GM18498 (cell line): ENCODE results near the gene EBLN2.
"Not testable (repeated sequence)": the region's sequence is repeated elsewhere in the genome, so short reads cannot be mapped to it uniquely, and the experiment has no call there.

Experiments used
- ATAC-seq: cut with Tn5 transposase; IDR thresholded peaks from one replicate; pipeline ENCODE4 v1.9.1; 2021; ENCODE audit warnings: mild to moderate bottlenecking, moderate library complexity; ENCODE audit not compliant: unreplicated experiment

The EBLN2 gene

DNA sequence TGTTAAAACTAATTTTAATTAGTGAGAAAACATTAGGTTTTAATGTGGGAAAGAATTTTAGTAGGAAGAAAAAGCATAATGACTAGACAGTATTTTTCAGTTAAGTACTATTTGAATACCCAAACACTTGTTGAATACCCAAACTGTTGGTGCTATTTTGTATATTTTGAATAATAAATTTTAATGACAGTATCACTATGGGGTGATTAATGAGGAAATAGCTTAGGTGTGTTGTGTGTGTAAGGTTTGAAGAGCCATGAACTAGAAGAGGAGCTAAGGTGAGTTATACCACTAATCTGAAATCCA lies 4.7 kb upstream of the EBLN2 start:
- no peak for ATAC-seq

GRCh38 chr3:73060302-73060723 lies 1.1 kb upstream of the EBLN2 start:
- ATAC-seq: no peak

- ATAC-seq: not testable (repeated sequence)
Measured at GRCh38 chr3:73066243-73066642, 4.8 kb downstream of the EBLN2 start.

DNA sequence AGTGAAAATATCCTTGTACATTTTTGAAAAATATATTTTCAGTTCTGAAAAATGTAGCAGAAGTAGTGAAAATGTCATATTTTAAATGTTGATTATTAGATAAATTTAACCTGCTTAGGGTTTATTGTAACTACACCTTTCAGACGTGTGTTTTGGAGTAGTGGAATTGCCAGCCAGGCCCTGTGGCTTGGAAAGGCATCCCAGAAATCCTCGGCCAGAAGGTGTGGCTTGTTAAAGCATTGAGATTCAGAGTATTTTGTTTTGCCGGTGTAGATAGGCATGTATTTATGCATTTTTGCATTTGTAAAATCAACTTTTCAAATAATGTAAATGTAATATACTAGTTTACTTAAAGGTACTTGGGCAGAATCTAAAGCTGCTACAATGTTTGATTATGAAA lies 7.0 kb downstream of the EBLN2 start:
- no peak for ATAC-seq

GRCh38 chr3:73069187-73069586 lies 7.7 kb downstream of the EBLN2 start:
- ATAC-seq: no peak

DNA sequence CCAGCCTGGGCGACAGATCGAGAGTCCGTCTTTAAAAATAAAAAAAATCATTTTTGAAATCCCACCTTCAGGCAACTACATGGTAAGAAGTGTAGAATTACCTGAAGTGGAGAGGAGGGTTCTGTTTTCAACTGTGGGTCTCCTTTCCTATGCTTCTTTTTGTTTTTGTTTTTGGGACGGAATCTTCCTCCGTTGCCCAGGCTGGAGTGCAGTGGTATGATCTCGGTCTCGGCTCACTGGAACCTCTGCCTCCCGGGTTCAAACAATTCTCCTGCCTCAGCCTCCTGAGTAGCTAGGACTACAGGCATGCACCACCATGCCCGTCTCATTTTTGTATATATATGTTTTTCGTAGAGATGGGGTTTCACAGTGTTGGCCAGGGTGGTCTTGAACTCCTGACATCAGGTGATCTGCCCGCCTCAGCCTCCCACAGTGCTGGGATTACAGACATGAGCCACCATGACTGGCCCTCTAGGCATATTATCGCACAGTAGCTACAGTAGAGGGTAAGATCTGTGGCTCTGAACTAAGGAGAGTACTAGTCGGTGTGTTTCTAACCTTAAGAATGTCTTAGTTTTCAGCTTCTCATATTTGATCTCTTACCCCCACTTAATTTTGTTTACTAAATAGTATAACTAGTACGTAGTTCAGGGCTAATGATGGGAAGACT lies 8.5 kb downstream of the EBLN2 start:
- ATAC-seq: no peak

DNA sequence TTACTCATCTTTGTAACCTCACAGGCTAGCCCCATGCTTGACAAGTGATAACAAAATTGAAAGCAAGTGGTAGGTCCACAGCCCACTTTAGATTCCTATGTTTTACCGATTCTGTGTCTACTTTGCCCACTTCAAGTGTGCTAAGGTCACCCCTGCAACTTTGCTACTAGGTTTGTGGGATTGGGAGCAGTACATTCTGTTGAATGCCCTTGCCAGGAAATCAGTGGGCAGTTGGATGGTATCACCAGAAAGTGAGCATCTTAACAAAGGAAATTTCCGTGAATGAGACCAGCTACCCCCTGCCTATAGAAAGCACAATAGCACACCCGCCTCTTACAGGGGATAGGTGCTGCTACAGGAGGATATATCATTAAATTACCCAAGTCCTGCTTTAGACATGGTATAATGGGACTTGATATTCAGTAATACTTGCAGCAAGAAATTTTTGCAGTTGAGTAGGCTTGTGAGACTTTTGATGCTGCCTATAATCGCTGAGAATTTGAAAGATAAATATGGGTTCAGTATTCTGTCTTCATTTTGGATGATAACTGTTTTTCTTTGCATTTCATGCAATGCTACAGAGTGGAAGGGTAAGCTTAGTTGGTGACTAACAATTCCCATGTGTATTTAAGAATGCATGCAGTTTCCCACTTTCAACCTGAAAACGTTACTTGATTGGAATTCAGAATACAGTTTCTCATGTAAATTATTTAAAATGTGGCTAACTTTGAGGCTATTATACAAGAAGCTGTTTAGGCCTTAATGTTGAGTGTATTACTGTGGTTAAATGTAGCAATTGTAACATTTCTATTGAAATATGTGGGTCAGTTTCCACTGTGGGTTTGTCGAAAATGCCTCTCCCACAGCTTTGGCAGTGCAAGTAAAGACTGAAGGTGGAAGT lies 9.5 kb downstream of the EBLN2 start:
- no peak for ATAC-seq

GRCh38 chr3:73071952-73072351 lies 10.5 kb downstream of the EBLN2 start:
- no peak for ATAC-seq

GRCh38 chr3:73072634-73073033 lies 11.2 kb downstream of the EBLN2 start:
- ATAC-seq: no peak

- ATAC-seq: no peak
Measured at GRCh38 chr3:73073091-73073707, 11.7 kb downstream of the EBLN2 start.

DNA sequence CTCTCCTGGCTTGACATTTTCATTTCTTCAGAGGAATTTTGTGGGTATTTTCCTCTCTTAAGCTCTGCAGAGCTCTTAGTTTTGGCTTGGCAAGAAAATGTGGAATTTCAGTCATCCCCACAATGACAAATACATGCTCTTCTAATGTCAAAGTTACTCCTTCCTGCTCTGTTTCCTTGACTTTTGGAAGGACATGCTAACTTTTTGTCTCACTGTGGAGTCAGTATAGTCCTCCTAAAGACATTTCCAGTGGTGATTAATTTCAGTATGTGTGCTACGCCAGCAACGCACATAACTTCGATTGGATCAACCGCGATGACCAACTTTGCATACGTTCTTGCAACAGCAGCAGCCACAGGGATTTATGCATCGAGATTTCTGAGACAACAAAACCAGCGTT lies 13.3 kb downstream of the EBLN2 start:
- ATAC-seq: no peak

- no peak for ATAC-seq
Measured at GRCh38 chr3:73080216-73080966, 18.9 kb downstream of the EBLN2 start.

DNA sequence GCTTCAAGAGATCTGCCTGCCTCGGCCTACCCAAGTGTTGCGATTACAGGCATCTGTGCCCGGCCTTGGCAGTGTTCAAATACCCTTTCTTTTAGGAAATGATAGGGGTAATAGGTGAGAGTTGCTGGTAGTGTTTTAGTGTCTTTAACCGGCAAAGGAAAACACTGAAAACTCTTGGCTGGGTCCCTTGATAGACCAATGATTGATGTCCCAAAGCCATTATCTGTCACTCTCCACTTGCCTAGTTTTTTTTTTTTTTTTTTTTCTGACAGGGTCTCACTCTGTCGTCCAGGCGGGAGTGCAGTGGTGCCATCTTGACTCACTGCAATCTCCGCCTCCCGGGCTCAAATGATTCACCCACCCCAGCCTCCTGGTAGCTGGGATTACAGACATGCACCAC lies 19.7 kb downstream of the EBLN2 start:
- ATAC-seq: no peak

DNA sequence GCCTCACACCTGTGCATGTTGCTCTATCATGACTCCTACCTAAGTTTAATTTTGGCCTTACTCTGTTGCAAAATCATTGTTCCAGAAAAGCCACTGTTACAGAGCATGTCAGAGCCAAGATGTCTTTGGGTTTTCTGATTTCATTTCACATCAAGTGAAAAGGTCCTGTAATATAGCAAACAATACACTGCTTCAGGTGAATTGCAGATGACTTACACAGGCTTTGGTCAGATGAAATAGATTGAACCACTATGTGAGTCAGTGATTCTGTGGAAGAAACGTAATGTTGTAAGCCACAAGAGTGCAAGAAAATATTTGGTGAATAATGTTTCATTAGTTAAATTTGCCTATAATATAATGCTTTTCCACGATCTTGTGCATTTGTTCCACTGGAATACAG lies 22.7 kb downstream of the EBLN2 start:
- no peak for ATAC-seq

- no peak for ATAC-seq
Measured at GRCh38 chr3:73086071-73086494, 24.6 kb downstream of the EBLN2 start.

GRCh38 chr3:73094129-73094528 lies 32.7 kb downstream of the EBLN2 start:
- peak; percentile 59 for ATAC-seq

GRCh38 chr3:73094951-73095350 lies 33.5 kb downstream of the EBLN2 start:
- no peak for ATAC-seq

- ATAC-seq: no peak
Measured at GRCh38 chr3:73096169-73096568, 34.7 kb downstream of the EBLN2 start.

- no peak for ATAC-seq
Measured at GRCh38 chr3:73098026-73098425, 36.6 kb downstream of the EBLN2 start.

DNA sequence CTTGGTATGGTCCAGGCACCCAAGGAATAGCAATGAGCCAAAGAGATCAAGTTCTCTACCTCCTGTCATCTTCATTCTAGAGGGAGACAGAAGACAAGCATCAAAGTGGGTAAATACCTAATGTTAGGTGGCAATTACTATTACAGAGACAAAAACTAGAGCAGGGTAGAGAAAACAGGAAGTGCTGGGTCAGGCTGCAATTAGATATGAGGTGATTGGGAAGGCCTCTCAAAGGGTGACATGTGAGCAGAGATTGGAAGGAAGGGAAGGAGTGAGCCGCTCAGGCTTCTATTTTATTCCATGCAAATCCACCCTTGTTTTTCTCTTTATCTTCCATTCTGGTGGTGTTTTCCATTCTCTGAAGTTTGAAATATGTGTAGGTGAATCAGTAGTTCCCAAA lies 37.4 kb downstream of the EBLN2 start:
- no peak for ATAC-seq
